Nucleus accumbens (tissue), 56 donors: ENCODE data around the gene PFKP.

Experiments used
- DNase-seq, 56 donors: peaks; one replicate each; lab custom pipeline; 2025; lab: John Stamatoyannopoulos, UW

Gene PFKP

DNA sequence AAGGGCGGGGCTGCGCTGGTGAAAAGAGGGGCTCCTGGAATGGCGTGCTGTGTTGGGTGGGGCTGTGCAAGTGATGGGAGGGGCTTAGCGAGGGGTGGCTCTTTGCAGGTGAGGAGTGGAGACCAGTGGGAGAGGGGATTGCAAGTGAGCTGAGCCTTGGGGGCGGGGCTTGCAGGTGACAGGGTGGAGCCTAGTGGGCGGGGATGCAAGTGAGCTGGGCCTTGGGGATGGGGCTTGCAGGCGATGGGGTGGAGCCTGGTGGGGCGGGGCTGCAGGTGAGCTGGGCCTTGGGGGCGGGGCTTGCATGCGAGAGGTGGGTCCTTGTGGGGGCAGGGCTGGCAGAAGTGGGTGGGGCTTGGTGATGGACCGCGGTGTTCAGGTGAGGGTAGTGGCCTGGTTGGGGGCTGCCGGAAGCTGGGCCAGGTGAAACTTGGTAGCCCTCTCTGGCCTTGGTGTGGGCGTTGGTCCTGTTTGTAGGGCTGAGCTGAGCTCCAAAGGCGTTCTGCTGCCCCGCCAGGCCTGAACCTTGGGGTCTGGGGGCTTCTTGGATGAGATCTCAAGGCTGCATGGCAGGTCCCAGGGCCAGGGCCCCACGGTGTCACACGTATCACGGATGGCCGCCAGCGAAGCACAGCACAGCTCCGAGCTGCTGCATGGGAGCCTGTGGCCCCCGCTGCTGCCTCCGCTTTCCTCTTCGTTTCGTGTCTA lies 106.0 kb downstream of the PFKP start:
- peak in 5 of 56 donors; percentile 62 to 88 (median 79) for DNase-seq

DNA sequence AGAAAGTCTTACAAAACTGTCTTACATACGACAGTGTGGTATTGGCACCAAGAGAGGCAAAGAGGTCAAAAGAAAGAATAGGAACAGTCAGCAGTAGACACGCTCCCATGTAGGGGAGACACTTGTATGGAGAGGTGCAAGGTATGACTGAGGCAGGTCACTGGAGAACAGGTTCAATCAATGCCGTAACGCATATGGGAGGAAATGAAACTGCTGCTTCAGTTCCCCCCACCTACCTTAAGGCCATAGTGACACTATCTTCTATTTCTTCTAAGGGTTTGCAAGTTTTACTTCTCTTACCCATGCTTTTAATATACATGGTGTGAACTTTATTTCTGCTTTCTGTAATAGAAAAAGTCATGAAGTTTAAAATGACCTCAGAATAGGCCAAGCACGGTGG lies 110.7 kb downstream of the PFKP start:
- DNase-seq = no peak

DNA sequence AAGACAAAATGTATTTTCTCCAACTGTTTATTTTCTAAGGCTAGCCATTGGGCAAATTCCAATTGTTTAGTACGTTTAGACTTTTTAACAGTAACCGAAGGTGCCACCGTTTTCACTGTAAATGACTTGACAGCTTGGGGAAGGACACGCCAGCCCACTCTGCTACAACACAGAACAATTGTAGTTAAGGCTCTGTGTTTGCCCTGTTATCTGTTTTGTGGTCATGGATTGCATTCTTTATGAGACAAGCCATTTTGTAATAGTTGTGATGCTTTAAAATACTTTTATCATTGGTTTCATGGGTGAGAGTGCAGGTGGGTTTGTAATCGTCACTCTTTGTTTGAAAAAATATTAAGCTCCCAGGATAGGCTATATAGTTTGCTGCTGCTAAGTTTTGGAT lies 111.8 kb downstream of the PFKP start:
- DNase-seq = no peak

DNA sequence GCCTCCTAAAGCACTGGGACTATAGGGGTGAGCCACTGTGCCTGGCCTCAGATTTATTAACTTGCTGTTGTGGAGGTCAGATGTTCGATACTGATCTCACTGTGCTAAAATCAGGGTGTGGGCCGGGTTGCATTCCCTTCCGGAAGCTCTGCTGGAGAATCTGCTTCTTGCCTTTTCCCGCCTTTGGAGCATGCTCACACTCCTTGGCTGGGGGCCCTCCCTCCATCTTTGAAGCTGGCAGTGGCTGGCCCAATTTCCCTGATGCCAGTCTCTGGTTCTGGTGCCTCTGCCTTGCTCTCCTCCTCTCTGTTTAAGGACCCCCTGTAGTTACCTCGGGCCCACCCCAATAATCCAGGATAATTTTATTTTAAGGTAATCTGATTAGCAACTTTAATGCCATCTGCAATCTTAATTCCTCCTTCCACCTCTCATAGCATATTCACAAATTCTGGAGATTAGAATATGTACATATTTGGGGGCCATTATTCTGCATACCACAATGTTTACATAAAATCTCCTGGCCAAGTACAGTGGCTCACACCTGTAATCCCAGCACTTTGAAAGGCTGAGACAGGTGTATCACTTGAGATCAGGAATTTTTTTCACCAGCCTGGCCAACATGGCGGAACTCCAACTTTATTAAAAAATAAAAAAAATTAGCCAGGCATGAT lies 113.1 kb downstream of the PFKP start:
- DNase-seq = no peak

DNA sequence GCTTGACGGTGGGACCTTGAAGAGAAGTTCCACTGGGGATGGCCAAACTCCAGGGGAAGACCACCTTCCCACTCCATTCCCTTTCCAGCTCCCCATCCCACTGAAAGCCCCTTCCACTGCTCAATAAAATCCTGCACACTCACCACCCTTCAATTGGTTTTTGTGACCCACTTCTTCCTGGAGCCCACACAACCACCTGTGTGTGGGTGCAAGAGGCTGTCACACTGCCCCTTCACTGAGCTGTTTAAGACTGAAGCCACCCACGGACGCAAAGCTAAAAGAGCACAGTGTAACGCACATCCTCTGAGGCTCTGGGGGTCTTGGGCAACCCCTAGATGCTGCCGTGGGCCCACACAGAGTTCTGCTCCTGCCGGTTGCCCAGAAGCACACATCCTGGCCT lies 118.0 kb downstream of the PFKP start:
- no peak for DNase-seq

DNA sequence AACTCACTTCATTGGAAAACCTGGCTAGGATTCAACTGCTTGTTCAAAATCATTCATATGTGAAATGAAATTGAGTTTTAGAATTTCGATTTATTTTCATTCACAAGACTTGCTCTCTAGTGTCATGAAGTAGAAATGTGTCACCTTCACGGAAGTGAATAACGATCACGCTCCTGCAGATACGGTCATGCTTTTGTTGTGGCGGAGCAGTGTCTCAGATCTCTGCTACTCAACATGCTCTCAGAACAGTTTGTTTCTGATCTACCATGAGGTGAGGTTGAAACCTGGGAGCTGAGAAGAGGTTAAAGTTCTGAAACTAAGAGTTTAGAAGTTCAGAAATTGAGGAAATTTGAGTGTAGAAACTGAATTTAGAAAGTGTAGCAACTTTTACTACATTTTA lies 119.0 kb downstream of the PFKP start:
- DNase-seq = no peak
